CD4-positive, CD25-positive, alpha-beta regulatory T cell (primary cell): Measurements from ENCODE around the gene LGI4. TPM values are rescaled to one million over a fixed set of nuclear protein-coding genes. Genes with fewer than 3 reads are reported as not detected.

Experiments used
- ATAC-seq, 2 donors: fragments of 150-1000 bp; cut with Tn5 transposase; one replicate each; pipeline ENCODE4 v1.10.0; 2021; ENCODE audit warnings: low read depth in 2 of 2, moderate number of reproducible peaks in 2 of 2, moderate library complexity in 1 of 2
- DNase-seq, 3 donors: peaks; one replicate each; pipeline versions ENCODE4 v3.0.0 to v3.0.0-alpha.2; 2012 to 2022; ENCODE audit warnings: mixed read lengths in 1 of 3
- H3K27ac ChIP-seq: one replicate; pipeline ENCODE4 v1.7.0; 2013; ENCODE audit warnings: mild to moderate bottlenecking, low read length; ENCODE audit not compliant: insufficient read depth, poor library complexity, severe bottlenecking
- H3K27me3 ChIP-seq: one replicate; pipeline ENCODE4 v1.7.0; 2013; ENCODE audit warnings: low read length; ENCODE audit not compliant: control insufficient read depth, insufficient read depth
- H3K36me3 ChIP-seq: one replicate; pipeline ENCODE4 v1.7.0; 2013; ENCODE audit warnings: mild to moderate bottlenecking, low read length, moderate library complexity; ENCODE audit not compliant: control insufficient read depth, insufficient read depth
- H3K4me1 ChIP-seq: 2 replicates; pipeline ENCODE4 v1.7.0; 2013; ENCODE audit warnings: mild to moderate bottlenecking, low read length; ENCODE audit not compliant: insufficient read depth, control insufficient read depth, poor library complexity, severe bottlenecking
- H3K4me3 ChIP-seq: one replicate; pipeline ENCODE4 v1.7.0; 2013; ENCODE audit warnings: low read depth, mild to moderate bottlenecking, low read length, moderate library complexity
- H3K9me3 ChIP-seq, 2 experiments: 1 replicate in 1 of 2; 2 replicates in 1 of 2; pipeline ENCODE4 v1.7.0; 2013; ENCODE audit warnings: low read length in 2 of 2, mild to moderate bottlenecking in 1 of 2, moderate library complexity in 1 of 2; ENCODE audit not compliant: control insufficient read depth in 2 of 2
- H3K27ac Mint-ChIP-seq, 3 donors: one replicate each; pipeline ENCODE4 v1.8.0; 2020 to 2022; ENCODE audit warnings: mild to moderate bottlenecking in 3 of 3, mixed read lengths in 3 of 3, moderate library complexity in 2 of 3
- H3K27me3 Mint-ChIP-seq: one replicate; pipeline ENCODE4 v1.8.0; 2022; ENCODE audit warnings: mild to moderate bottlenecking, mixed read lengths
- H3K36me3 Mint-ChIP-seq: one replicate; pipeline ENCODE4 v1.8.0; 2020; ENCODE audit warnings: mixed read lengths
- H3K4me1 Mint-ChIP-seq, 4 donors: one replicate each; pipeline ENCODE4 v1.8.0; 2020 to 2022; ENCODE audit warnings: mixed read lengths in 4 of 4, mild to moderate bottlenecking in 1 of 4
- H3K4me3 Mint-ChIP-seq, 4 donors: one replicate each; pipeline ENCODE4 v1.8.0; 2020 to 2022; ENCODE audit warnings: mild to moderate bottlenecking in 4 of 4, mixed read lengths in 4 of 4, moderate library complexity in 3 of 4
- H3K9me3 Mint-ChIP-seq, 7 donors: one replicate each; pipeline ENCODE4 v1.8.0; 2020 to 2022; ENCODE audit warnings: mixed read lengths in 7 of 7, mild to moderate bottlenecking in 3 of 7, moderate library complexity in 2 of 7
- polyA plus RNA-seq, 4 donors: library from polyadenylated mRNA; unstranded; fragments of 300-500 nt; fragmentation: Illumina TruSeq; gene quantifications; one replicate each; pipeline ENCODE4 v1.2.3, GENCODE V29; 2021
- total RNA-seq: library from RNA; stranded (reverse); gene quantifications from one replicate; pipeline ENCODE4 v1.2.3, GENCODE V29; 2022

LGI4 gene
- total and polyA plus RNA-seq, 5 donors from 2014 or later = 0.64 TPM; not detected in 4

- Histone ChIP-seq H3K27ac (no peak overlapping the region), H3K4me3 (no peak overlapping the region), H3K36me3 (no peaks in the 10 kb centered on the region), H3K27me3 (no peaks in the 10 kb centered on the region), H3K9me3 (no peaks in the 10 kb centered on the region), H3K4me1 (peaks cover 3% of the 10 kb centered on the region)
- no peak overlapping the region for H3K4me3 Mint-ChIP-seq
- no peaks in the 10 kb centered on the region for H3K36me3 Mint-ChIP-seq
- H3K9me3 Mint-ChIP-seq = no peaks in the 10 kb centered on the region
- H3K27ac Mint-ChIP-seq = no peak overlapping the region
- H3K4me1 Mint-ChIP-seq = peaks cover 0 to 6% (median 0%) of the 10 kb centered on the region in 4 donors
- peaks cover 33% of the 10 kb centered on the region for H3K27me3 Mint-ChIP-seq
- DNase-seq = no peak
- ATAC-seq = no peak
These were observed 44.7 kb downstream of the LGI4 start for GRCh38 chr19:35090160-35090505.

GRCh38 chr19:35089554-35089953, 45.3 kb downstream of the LGI4 start:
- no peak overlapping the region for H3K4me3 ChIP-seq
- Mint-ChIP-seq H3K36me3 (no peaks in the 10 kb centered on the region), H3K4me1 (peaks cover 0 to 6% (median 0%) of the 10 kb centered on the region in 4 donors), H3K9me3 (no peaks in the 10 kb centered on the region), H3K4me3 (no peak overlapping the region), H3K27me3 (peaks cover 33% of the 10 kb centered on the region), H3K27ac (no peak overlapping the region)
- H3K9me3 ChIP-seq = no peaks in the 10 kb centered on the region
- H3K36me3 ChIP-seq = no peaks in the 10 kb centered on the region
- H3K4me1 ChIP-seq = peaks cover 3% of the 10 kb centered on the region
- DNase-seq = no peak
- H3K27ac ChIP-seq = no peak overlapping the region
- ATAC-seq = no peak
- H3K27me3 ChIP-seq = no peaks in the 10 kb centered on the region

- H3K4me1 Mint-ChIP-seq = peaks cover 0 to 6% (median 0%) of the 10 kb centered on the region in 4 donors
- no peaks in the 10 kb centered on the region for H3K9me3 Mint-ChIP-seq
- H3K4me3 ChIP-seq = no peak overlapping the region
- no peak overlapping the region for H3K27ac ChIP-seq
- DNase-seq = no peak
- no peaks in the 10 kb centered on the region for H3K9me3 ChIP-seq
- peaks cover 3% of the 10 kb centered on the region for H3K4me1 ChIP-seq
- H3K4me3 Mint-ChIP-seq = no peak overlapping the region
- H3K36me3 ChIP-seq = no peaks in the 10 kb centered on the region
- H3K27me3 ChIP-seq = no peaks in the 10 kb centered on the region
- peaks cover 33% of the 10 kb centered on the region for H3K27me3 Mint-ChIP-seq
- H3K36me3 Mint-ChIP-seq = no peaks in the 10 kb centered on the region
- no peak overlapping the region for H3K27ac Mint-ChIP-seq
- no peak for ATAC-seq
These were observed 46.5 kb downstream of the LGI4 start for GRCh38 chr19:35088131-35088913.

GRCh38 chr19:35087393-35087792, 47.5 kb downstream of the LGI4 start:
- Mint-ChIP-seq H3K27me3 (peaks cover 33% of the 10 kb centered on the region), H3K9me3 (no peaks in the 10 kb centered on the region), H3K27ac (no peak overlapping the region), H3K36me3 (no peaks in the 10 kb centered on the region), H3K4me3 (no peak overlapping the region), H3K4me1 (peaks cover 0 to 6% (median 0%) of the 10 kb centered on the region in 4 donors)
- Histone ChIP-seq H3K27me3 (peaks cover 2% of the 10 kb centered on the region), H3K4me3 (no peak overlapping the region), H3K9me3 (no peaks in the 10 kb centered on the region), H3K27ac (no peak overlapping the region), H3K4me1 (peaks cover 3% of the 10 kb centered on the region), H3K36me3 (no peaks in the 10 kb centered on the region)
- DNase-seq (no peak), ATAC-seq (no peak)

GRCh38 chr19:35086455-35086854, 48.4 kb downstream of the LGI4 start:
- Mint-ChIP-seq H3K9me3 (no peaks in the 10 kb centered on the region), H3K36me3 (no peaks in the 10 kb centered on the region), H3K4me1 (peaks cover 0 to 6% (median 0%) of the 10 kb centered on the region in 4 donors), H3K27ac (no peak overlapping the region), H3K27me3 (peaks cover 33% of the 10 kb centered on the region), H3K4me3 (no peak overlapping the region)
- ATAC-seq (no peak), DNase-seq (no peak)
- Histone ChIP-seq H3K4me1 (peaks cover 3% of the 10 kb centered on the region), H3K4me3 (no peak overlapping the region), H3K36me3 (no peaks in the 10 kb centered on the region), H3K9me3 (no peaks in the 10 kb centered on the region), H3K27me3 (peaks cover 2% of the 10 kb centered on the region), H3K27ac (no peak overlapping the region)

GRCh38 chr19:35085947-35086346, 48.9 kb downstream of the LGI4 start:
- H3K27ac ChIP-seq = no peak overlapping the region
- H3K9me3 ChIP-seq = no peaks in the 10 kb centered on the region
- peaks cover 3% of the 10 kb centered on the region for H3K4me1 ChIP-seq
- Mint-ChIP-seq H3K27me3 (peaks cover 33% of the 10 kb centered on the region), H3K9me3 (no peaks in the 10 kb centered on the region), H3K36me3 (no peaks in the 10 kb centered on the region), H3K4me1 (peaks cover 0 to 6% (median 0%) of the 10 kb centered on the region in 4 donors), H3K27ac (peak overlapping the region in 1 of 3 donors; percentile 5), H3K4me3 (no peak overlapping the region)
- peaks cover 2% of the 10 kb centered on the region for H3K27me3 ChIP-seq
- no peaks in the 10 kb centered on the region for H3K36me3 ChIP-seq
- DNase-seq = no peak
- H3K4me3 ChIP-seq = no peak overlapping the region
- no peak for ATAC-seq

- Histone ChIP-seq H3K9me3 (no peaks in the 10 kb centered on the region), H3K4me3 (no peak overlapping the region), H3K36me3 (no peaks in the 10 kb centered on the region), H3K27me3 (peaks cover 2% of the 10 kb centered on the region), H3K4me1 (no peaks in the 10 kb centered on the region), H3K27ac (no peak overlapping the region)
- Mint-ChIP-seq H3K27me3 (peaks cover 19% of the 10 kb centered on the region), H3K9me3 (no peaks in the 10 kb centered on the region), H3K27ac (no peak overlapping the region), H3K4me1 (no peaks in the 10 kb centered on the region), H3K4me3 (no peak overlapping the region), H3K36me3 (no peaks in the 10 kb centered on the region)
- no peak for ATAC-seq
- no peak for DNase-seq
These were observed 50.4 kb downstream of the LGI4 start for GRCh38 chr19:35084509-35084762.

GRCh38 chr19:35083691-35084508, 51.0 kb downstream of the LGI4 start:
- H3K9me3 ChIP-seq = no peaks in the 10 kb centered on the region
- no peak overlapping the region for H3K27ac ChIP-seq
- H3K36me3 ChIP-seq = no peaks in the 10 kb centered on the region
- H3K27me3 ChIP-seq = peaks cover 2% of the 10 kb centered on the region
- Mint-ChIP-seq H3K4me3 (no peak overlapping the region), H3K27ac (no peak overlapping the region), H3K27me3 (peaks cover 14% of the 10 kb centered on the region), H3K9me3 (no peaks in the 10 kb centered on the region), H3K36me3 (no peaks in the 10 kb centered on the region), H3K4me1 (no peaks in the 10 kb centered on the region)
- H3K4me1 ChIP-seq = no peaks in the 10 kb centered on the region
- ATAC-seq (no peak), DNase-seq (no peak)
- H3K4me3 ChIP-seq = no peak overlapping the region
